NCI-H510A (cell line): ENCODE data around the gene ABCB11.
"Not testable (repeated sequence)": the region's sequence is repeated elsewhere in the genome, so short reads cannot be mapped to it uniquely, and the experiment has no call there.

Experiments used
- DNase-seq: peaks from one replicate; lab custom pipeline; 2025; lab: John Stamatoyannopoulos, UW

The ABCB11 gene

GRCh38 chr2:169031202-169031601 lies at the start of gene ABCB11:
TSS of gene ABCB11 (minus strand) at chr2:169031324. CDS start at chr2:169018125, 13,199 bp downstream.
- no peak for DNase-seq

- DNase-seq = no peak
Measured at GRCh38 chr2:169080250-169081069, 49.3 kb upstream of the ABCB11 start.

- DNase-seq = no peak
Measured at GRCh38 chr2:169077674-169078240, 46.6 kb upstream of the ABCB11 start.

GRCh38 chr2:169073963-169074751 lies 43.0 kb upstream of the ABCB11 start:
- DNase-seq = no peak

GRCh38 chr2:169073211-169073962 lies 42.3 kb upstream of the ABCB11 start:
- DNase-seq = no peak

- DNase-seq = no peak
Measured at GRCh38 chr2:169072163-169072925, 41.2 kb upstream of the ABCB11 start.

- DNase-seq = no peak
Measured at GRCh38 chr2:169071455-169071854, 40.3 kb upstream of the ABCB11 start.

- DNase-seq = no peak
Measured at GRCh38 chr2:169069833-169070232, 38.7 kb upstream of the ABCB11 start.

- no peak for DNase-seq
Measured at GRCh38 chr2:169069341-169069740, 38.2 kb upstream of the ABCB11 start, which contains the start of gene DHRS9. TSS of gene DHRS9 (plus strand) at chr2:169069563. CDS start at chr2:169081582, 12,019 bp downstream.

- DNase-seq = no peak
Measured at GRCh38 chr2:169066897-169067296, 35.8 kb upstream of the ABCB11 start.

GRCh38 chr2:169065864-169066517 lies 34.9 kb upstream of the ABCB11 start:
- DNase-seq = no peak

GRCh38 chr2:169065422-169065821 lies 34.3 kb upstream of the ABCB11 start:
- no peak for DNase-seq

GRCh38 chr2:169064199-169064598 lies 33.1 kb upstream of the ABCB11 start:
- not testable (repeated sequence) for DNase-seq

- not testable (repeated sequence) for DNase-seq
Measured at GRCh38 chr2:169054575-169054974, 23.5 kb upstream of the ABCB11 start.

- DNase-seq = no peak
Measured at GRCh38 chr2:169050476-169051240, 19.5 kb upstream of the ABCB11 start.

- no peak for DNase-seq
Measured at GRCh38 chr2:169049142-169049541, 18.0 kb upstream of the ABCB11 start.

GRCh38 chr2:169047256-169048250 lies 16.4 kb upstream of the ABCB11 start:
- no peak for DNase-seq

GRCh38 chr2:169046440-169047151 lies 15.5 kb upstream of the ABCB11 start:
- no peak for DNase-seq
